Transverse colon (tissue), 4 donors: ENCODE measurements around the gene LTN1.

ENCODE experiments used
- CTCF ChIP-seq, 5 experiments: fragments of 200-600 bp in 3 of 5; fragments of 450-650 bp in 2 of 5; sonication (generic) in 3 of 5; IDR thresholded peaks; 1 replicate in 2 of 5; 2 replicates in 3 of 5; pipeline ENCODE4 v1.5.1; 2016 to 2017; ENCODE audit warnings: antibody characterized with exemption in 5 of 5, inconsistent platforms in 3 of 5, mild to moderate bottlenecking in 2 of 5, moderate library complexity in 1 of 5
- EP300 ChIP-seq: sonication (generic); formaldehyde crosslinking; IDR thresholded peaks from one replicate; pipeline ENCODE4 v1.6.1; 2017; ENCODE audit warnings: antibody characterized with exemption, low read depth
- POLR2A ChIP-seq: fragments of 450-650 bp; IDR thresholded peaks from one replicate; pipeline ENCODE4 v1.6.1; 2016; ENCODE audit warnings: antibody characterized with exemption, mild to moderate bottlenecking, moderate library complexity
- POLR2AphosphoS5 ChIP-seq, 3 donors: sonication (generic); formaldehyde crosslinking; IDR thresholded peaks; one replicate each; pipeline ENCODE4 v1.6.1; 2016; ENCODE audit warnings: antibody characterized with exemption in 3 of 3

GRCh38 chr21:28927130-28927529 is 65.5 kb downstream of the LTN1 start:
- no peak for TF ChIP-seq POLR2A
- TF ChIP-seq POLR2AphosphoS5 (IDR thresholded peaks at IDR 0.05) = no peak
- no peak for TF ChIP-seq CTCF (IDR thresholded peaks at IDR 0.05)
- TF ChIP-seq EP300 = no peak
